ENCODE results near the gene RUNDC1. TPM values are rescaled to one million over a fixed set of nuclear protein-coding genes. Genes with fewer than 3 reads are reported as not detected.

Gene RUNDC1
- total RNA-seq, 1 donor from 2014 or later = 13.2 TPM

- Histone ChIP-seq H3K4me3 (ENCODE audit: low read depth, low read length) (no peak overlapping the region), H3K27me3 (ENCODE audit: control insufficient read depth, insufficient read depth, low read length) (no peaks in the 10 kb centered on the region), H3K36me3 (ENCODE audit: control insufficient read depth, insufficient read depth, low read length) (no peaks in the 10 kb centered on the region)
- DNase-seq (ENCODE audit: low read depth) = no peak
- TF ChIP-seq CTCF (IDR thresholded peaks at IDR 0.05; ENCODE audit: insufficient read depth, low read length, poor library complexity, severe bottlenecking) = no peak
Measured at GRCh38 chr17:43042025-43042628, 61.8 kb downstream of the RUNDC1 start.

Other genes with a start within 250 kb of the RUNDC1 start
- gene EZH1, start 235.5 kb upstream of the RUNDC1 start, total RNA-seq = 14.7 and 22.5 TPM in 2 replicates
- 1.3 and 5.3 TPM in 2 replicates for gene RAMP2, start 219.3 kb upstream of the RUNDC1 start, total RNA-seq
- gene VPS25, start 207.1 kb upstream of the RUNDC1 start, total RNA-seq = 131 and 144 TPM in 2 replicates
- 0.67 and 0.96 TPM in 2 replicates for gene WNK4, start 200.0 kb upstream of the RUNDC1 start, total RNA-seq
- 48.3 and 49.4 TPM in 2 replicates for gene COA3, start 181.9 kb upstream of the RUNDC1 start, total RNA-seq
- 0.21 TPM in 1 of 2 replicates, not detected in the other for gene CNTD1, start 181.7 kb upstream of the RUNDC1 start, total RNA-seq
- gene BECN1, start 156.3 kb upstream of the RUNDC1 start, total RNA-seq = 100 and 112 TPM in 2 replicates
- 164 and 182 TPM in 2 replicates for gene PSME3, start 147.2 kb upstream of the RUNDC1 start, total RNA-seq
- gene AOC2, start 136.0 kb upstream of the RUNDC1 start, total RNA-seq = 2.7 and 3.7 TPM in 2 replicates
- 0.08 and 0.55 TPM in 2 replicates for gene AOC3, start 129.4 kb upstream of the RUNDC1 start, total RNA-seq
- not detected in 2 replicates for gene G6PC1, start 79.8 kb upstream of the RUNDC1 start, total RNA-seq
- gene AARSD1, start 16.1 kb upstream of the RUNDC1 start, total RNA-seq = 33.6 and 40.0 TPM in 2 replicates
- 1.2 and 1.6 TPM in 2 replicates for gene PTGES3L, start 485 bp upstream of the RUNDC1 start, total RNA-seq
- gene RPL27, start 17.9 kb downstream of the RUNDC1 start, total RNA-seq = 1,478 and 1,940 TPM in 2 replicates
- gene IFI35, start 26.2 kb downstream of the RUNDC1 start, total RNA-seq = 9.7 and 11.5 TPM in 2 replicates
- 398 and 429 TPM in 2 replicates for gene VAT1, start 41.8 kb downstream of the RUNDC1 start, total RNA-seq
- 0.63 and 0.96 TPM in 2 replicates for gene RND2, start 44.7 kb downstream of the RUNDC1 start, total RNA-seq
- 9.3 and 11.4 TPM in 2 replicates for gene BRCA1, start 144.8 kb downstream of the RUNDC1 start, total RNA-seq
- 60.5 and 64.1 TPM in 2 replicates for gene NBR1, start 190.6 kb downstream of the RUNDC1 start, total RNA-seq
- gene TMEM106A, start 231.3 kb downstream of the RUNDC1 start, total RNA-seq = 4.0 and 5.6 TPM in 2 replicates
- not detected in 2 replicates for gene CCDC200, start 248.1 kb downstream of the RUNDC1 start, total RNA-seq

All from kidney epithelial cell (primary cell).